ENCODE data around the gene CYTH2. TPM values are rescaled to one million over a fixed set of nuclear protein-coding genes. Genes with fewer than 3 reads are reported as not detected.

Gene CYTH2
- total and polyA plus RNA-seq, 2 experiments from 2014 or later, result 138 to 179 TPM

DNA sequence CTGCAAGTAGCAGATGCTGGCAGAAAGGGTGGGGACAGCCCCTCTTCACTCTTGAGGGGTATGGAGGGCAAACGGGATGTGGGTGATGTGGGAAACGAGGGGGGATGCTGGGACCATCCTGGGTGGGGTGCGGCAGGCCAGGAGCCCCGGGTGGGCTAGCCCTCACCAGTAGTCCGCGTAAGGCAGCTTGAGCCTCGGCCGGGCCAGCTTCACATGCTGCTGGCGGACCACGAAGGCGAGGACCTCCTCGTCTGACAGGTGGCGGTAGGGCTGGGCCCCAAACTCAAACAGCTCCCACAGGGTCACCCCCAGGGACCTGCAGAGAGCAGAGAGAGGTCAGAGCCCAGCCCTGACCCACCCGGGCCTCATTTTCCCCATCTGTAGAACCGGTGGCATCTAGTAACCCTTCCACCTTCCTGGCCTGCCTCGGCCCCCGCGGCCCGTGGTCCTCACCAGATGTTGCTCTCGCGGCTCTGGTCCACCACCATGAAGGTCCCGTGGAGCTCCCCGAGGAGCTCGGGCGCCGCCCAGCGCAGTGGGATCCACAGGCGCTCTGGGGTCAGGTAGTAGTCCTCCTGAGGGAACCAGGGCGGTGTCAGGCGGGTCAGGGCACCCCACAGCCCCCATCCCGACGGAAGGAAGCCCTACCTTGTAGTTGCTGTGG, 31.8 kb downstream of the CYTH2 start:
- Histone ChIP-seq H3K9me3 (ENCODE audit: low read depth) (no peaks in the 10 kb centered on the region), H3K27ac (no peak overlapping the region), H3K27me3 (no peaks in the 10 kb centered on the region), H3K36me3 (no peaks in the 10 kb centered on the region), H3K4me3 (peak overlapping the region; percentile 23), H3K4me1 (ENCODE audit: low read depth) (no peaks in the 10 kb centered on the region)
- TF ChIP-seq, protein P1, sequence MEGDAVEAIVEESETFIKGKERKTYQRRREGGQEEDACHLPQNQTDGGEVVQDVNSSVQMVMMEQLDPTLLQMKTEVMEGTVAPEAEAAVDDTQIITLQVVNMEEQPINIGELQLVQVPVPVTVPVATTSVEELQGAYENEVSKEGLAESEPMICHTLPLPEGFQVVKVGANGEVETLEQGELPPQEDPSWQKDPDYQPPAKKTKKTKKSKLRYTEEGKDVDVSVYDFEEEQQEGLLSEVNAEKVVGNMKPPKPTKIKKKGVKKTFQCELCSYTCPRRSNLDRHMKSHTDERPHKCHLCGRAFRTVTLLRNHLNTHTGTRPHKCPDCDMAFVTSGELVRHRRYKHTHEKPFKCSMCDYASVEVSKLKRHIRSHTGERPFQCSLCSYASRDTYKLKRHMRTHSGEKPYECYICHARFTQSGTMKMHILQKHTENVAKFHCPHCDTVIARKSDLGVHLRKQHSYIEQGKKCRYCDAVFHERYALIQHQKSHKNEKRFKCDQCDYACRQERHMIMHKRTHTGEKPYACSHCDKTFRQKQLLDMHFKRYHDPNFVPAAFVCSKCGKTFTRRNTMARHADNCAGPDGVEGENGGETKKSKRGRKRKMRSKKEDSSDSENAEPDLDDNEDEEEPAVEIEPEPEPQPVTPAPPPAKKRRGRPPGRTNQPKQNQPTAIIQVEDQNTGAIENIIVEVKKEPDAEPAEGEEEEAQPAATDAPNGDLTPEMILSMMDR (IDR thresholded peaks at IDR 0.05; ENCODE audit: low read depth, low read length), result no peak
- DNase-seq (ENCODE audit: low read depth in 1 of 2, low spot score in 1 of 2), result no peak

- TF ChIP-seq, protein P1 (IDR thresholded peaks at IDR 0.05; ENCODE audit: low read depth, low read length), result no peak
- peak overlapping the region; percentile 23 for H3K4me3 ChIP-seq
Measured at GRCh38 chr19:48501494-48502349, 32.6 kb downstream of the CYTH2 start.

GRCh38 chr19:48502350-48503018, 33.3 kb downstream of the CYTH2 start:
- Histone ChIP-seq H3K27ac (peak overlapping the region; percentile 18), H3K9me3 (ENCODE audit: low read depth) (no peaks in the 10 kb centered on the region), H3K27me3 (no peaks in the 10 kb centered on the region), H3K4me1 (ENCODE audit: low read depth) (no peaks in the 10 kb centered on the region), H3K4me3 (peak overlapping the region; percentile 19), H3K36me3 (no peaks in the 10 kb centered on the region)
- DNase-seq (ENCODE audit: low read depth in 1 of 2, low spot score in 1 of 2), result no peak
- TF ChIP-seq, protein P1 (IDR thresholded peaks at IDR 0.05; ENCODE audit: low read depth, low read length), result no peak

More at GRCh38 chr19:48501494-48502349, 32.6 kb downstream of the CYTH2 start:
- Histone ChIP-seq H3K27me3 (no peaks in the 10 kb centered on the region), H3K27ac (no peak overlapping the region), H3K36me3 (no peaks in the 10 kb centered on the region), H3K9me3 (ENCODE audit: low read depth) (no peaks in the 10 kb centered on the region), H3K4me1 (ENCODE audit: low read depth) (no peaks in the 10 kb centered on the region)
- peak in 1 of 2 donors; percentile 94 for DNase-seq (ENCODE audit: low read depth in 1 of 2, low spot score in 1 of 2)

DNA sequence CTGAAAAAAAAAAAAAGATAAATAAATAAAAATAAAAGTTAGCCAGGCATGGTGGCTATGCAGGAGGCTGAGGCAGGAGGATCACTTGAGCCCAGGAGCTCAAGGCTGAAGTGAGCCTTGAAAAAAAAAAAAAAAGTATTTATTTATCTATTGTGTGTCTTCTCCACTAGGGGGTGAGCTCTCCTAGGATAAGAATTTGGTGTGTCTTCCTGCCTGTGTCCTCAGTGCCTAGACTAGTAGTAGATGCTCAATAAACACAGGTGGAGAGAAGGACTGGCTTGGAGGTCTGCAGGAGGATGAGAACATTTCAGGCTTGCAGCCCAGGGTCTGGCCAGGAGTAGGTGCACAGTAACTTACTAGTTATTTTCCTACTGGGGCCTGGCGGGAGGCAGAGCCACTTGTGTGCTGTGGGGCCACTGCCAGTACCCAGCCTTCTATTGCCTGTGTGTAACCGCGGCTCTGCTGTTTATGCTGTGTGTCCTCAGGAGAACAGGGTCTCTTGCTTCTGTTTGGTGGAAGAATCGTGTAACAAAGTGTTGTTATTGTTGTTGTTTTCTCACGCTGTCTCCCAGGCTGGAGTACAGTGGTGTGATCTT, 37.1 kb downstream of the CYTH2 start:
- H3K27me3 ChIP-seq, result peaks cover 2% of the 10 kb centered on the region
- no peaks in the 10 kb centered on the region for H3K9me3 ChIP-seq (ENCODE audit: low read depth)
- H3K4me1 ChIP-seq (ENCODE audit: low read depth), result no peaks in the 10 kb centered on the region
- DNase-seq (ENCODE audit: low read depth in 1 of 2, low spot score in 1 of 2), result peak in 1 of 2 donors; percentile 68
- TF ChIP-seq, protein P1 (IDR thresholded peaks at IDR 0.05; ENCODE audit: low read depth, low read length), result peak; percentile 49
- H3K27ac ChIP-seq, result no peak overlapping the region
- H3K4me3 ChIP-seq, result no peak overlapping the region
- H3K36me3 ChIP-seq, result no peaks in the 10 kb centered on the region

DNA sequence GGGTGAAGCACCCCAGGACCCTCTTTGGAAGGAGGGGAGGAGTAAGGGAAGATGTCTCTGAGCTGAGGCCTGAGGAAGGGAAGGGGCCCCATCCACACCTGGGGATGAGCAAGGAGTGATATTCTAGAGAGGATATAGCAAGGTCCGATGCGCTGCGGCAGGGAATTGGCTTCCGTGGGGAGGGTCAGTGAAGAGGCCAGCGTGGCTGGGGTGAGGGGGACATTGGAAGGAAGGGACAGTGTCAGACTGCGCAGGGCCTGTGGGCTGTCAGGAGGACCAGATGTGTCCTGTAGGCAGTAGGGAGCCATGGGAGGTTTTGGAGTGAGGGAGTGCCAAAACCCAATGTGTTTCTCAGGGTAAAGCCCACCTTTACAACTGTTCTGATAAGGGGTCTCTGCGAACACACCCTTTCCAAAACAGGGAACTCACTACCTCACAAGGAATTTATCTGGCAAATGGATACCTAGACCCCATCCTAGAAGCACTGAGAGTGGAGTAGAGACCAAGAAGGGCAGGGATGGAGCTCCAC, 38.8 kb downstream of the CYTH2 start:
- Histone ChIP-seq H3K36me3 (no peaks in the 10 kb centered on the region), H3K9me3 (ENCODE audit: low read depth) (no peaks in the 10 kb centered on the region), H3K27ac (no peak overlapping the region), H3K4me1 (ENCODE audit: low read depth) (no peaks in the 10 kb centered on the region), H3K4me3 (no peak overlapping the region), H3K27me3 (peaks cover 19% of the 10 kb centered on the region)
- TF ChIP-seq, protein P1 (IDR thresholded peaks at IDR 0.05; ENCODE audit: low read depth, low read length), result no peak
- DNase-seq (ENCODE audit: low read depth in 1 of 2, low spot score in 1 of 2), result no peak

Data from cardiac muscle cell (in vitro differentiated cells and primary cell).